Heart left ventricle (tissue), 13 donors: Measurements from ENCODE around the gene BCL11A.

Experiments used
- CTCF ChIP-seq, 12 donors: fragments of 200-600 bp; sonication (generic) in 4 of 12; IDR thresholded peaks; one replicate each; pipeline versions ENCODE4 v1.5.0 to v1.8.0; 2018 to 2022; ENCODE audit warnings: antibody characterized with exemption in 12 of 12, mild to moderate bottlenecking in 5 of 12
- POLR2A ChIP-seq, 2 donors: fragments of 450-650 bp; IDR thresholded peaks; one replicate each; pipeline ENCODE4 v1.6.1; 2017; ENCODE audit warnings: antibody characterized with exemption in 2 of 2, mild to moderate bottlenecking in 2 of 2, moderate library complexity in 2 of 2
- donor health status: ischemic (EF 13 %, LVEDD 7.1; RV severe dilation, severe dysfunction).
- donor health status: DM: no; HTN: yes; CAD: no.
- donor health status: DM: no; HTN: no; CAD: no.
- donor health status: ischemic (EF 25% LVEDD 6.9; RV normal size, moderate dysfunction).
- donor health status: ischemic (EF 25% LVEDD 5.7; RV mildly dilated, moderate dysfunction).
- donor health status: ischemic (EF 35%, LVEDD 5.7; RV mildly dilated, moderate dysfunction).
- donor health status: nonischemic (EF 11% LVEDD 7.7; RV severe dilation, severe dysfunction).
- donor health status: DM: yes; HTN: yes; CAD: no.
- donor health status: PGD.
- donor health status: ischemic (EF 29% LVEDD 5.4; RV normal size, mild dysfunction).
- donor health status: nonischemic (EF 23%, LVEDD 6.1; RV moderate dilation, normal function).

DNA sequence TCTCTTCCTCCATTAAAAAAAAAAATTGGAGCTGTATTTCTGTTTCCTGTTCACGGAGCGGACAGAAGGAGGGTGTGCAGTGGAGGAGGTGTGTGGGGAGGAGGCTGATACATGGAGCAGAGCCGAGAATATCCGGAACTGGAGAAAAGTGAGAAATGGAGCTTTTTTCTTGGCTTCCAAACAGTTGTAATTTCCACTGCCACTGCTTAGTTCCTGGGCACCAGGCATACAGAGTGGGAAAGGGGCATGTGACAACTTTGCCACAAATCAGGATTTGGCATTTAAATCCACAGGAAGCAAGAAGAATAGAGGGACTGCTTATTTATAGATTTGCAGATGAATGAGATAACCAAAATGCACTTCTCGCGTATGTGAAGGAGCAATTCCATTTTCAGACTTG is 71.2 kb downstream of the BCL11A start:
- no peak for TF ChIP-seq CTCF (IDR thresholded peaks at IDR 0.05)
- TF ChIP-seq POLR2A (IDR thresholded peaks at IDR 0.05) = no peak
